Lower leg skin (tissue), 3 donors: Measurements from ENCODE around the gene DGAT2L6.

Experiments
- POLR2A ChIP-seq, 2 donors: fragments of 450-650 bp; IDR thresholded peaks; one replicate each; pipeline ENCODE4 v1.6.1; 2016 to 2017; ENCODE audit warnings: antibody characterized with exemption in 2 of 2, mild to moderate bottlenecking in 1 of 2, moderate library complexity in 1 of 2
- TF ChIP-seq, protein P1 (sequence below), 3 donors: fragments of 450-650 bp; IDR thresholded peaks; one replicate each; pipeline ENCODE4 v1.5.1; 2016; ENCODE audit warnings: antibody characterized with exemption in 3 of 3, mild to moderate bottlenecking in 3 of 3, moderate library complexity in 2 of 3

DNA sequence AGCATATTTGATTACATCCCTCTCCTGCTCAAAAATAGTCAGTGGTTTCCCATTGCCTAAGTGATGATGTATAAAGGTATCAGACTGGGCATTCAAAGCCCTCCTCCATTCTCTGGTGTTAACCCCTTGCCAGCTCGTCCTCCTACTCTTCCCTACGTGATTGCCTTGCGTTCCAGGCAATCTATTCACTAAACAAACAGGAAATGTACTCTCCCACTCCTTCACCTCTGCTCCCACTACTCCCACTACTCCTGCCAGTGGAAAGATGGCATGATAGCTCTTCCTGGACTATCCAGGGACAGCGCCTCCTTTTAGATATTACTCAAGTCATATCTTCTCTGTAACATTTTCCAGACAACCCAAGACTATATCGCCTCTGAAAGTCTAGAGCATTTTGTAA is 5.8 kb downstream of the DGAT2L6 start:
- TF ChIP-seq, protein P1, sequence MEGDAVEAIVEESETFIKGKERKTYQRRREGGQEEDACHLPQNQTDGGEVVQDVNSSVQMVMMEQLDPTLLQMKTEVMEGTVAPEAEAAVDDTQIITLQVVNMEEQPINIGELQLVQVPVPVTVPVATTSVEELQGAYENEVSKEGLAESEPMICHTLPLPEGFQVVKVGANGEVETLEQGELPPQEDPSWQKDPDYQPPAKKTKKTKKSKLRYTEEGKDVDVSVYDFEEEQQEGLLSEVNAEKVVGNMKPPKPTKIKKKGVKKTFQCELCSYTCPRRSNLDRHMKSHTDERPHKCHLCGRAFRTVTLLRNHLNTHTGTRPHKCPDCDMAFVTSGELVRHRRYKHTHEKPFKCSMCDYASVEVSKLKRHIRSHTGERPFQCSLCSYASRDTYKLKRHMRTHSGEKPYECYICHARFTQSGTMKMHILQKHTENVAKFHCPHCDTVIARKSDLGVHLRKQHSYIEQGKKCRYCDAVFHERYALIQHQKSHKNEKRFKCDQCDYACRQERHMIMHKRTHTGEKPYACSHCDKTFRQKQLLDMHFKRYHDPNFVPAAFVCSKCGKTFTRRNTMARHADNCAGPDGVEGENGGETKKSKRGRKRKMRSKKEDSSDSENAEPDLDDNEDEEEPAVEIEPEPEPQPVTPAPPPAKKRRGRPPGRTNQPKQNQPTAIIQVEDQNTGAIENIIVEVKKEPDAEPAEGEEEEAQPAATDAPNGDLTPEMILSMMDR (IDR thresholded peaks at IDR 0.05), result no peak
- TF ChIP-seq POLR2A (IDR thresholded peaks at IDR 0.05), result no peak
